Liver (tissue), 3 donors: ENCODE results near the gene TBC1D5.

Experiments
- EGR1 ChIP-seq, 2 donors: IDR thresholded peaks; 2 replicates each; pipeline ENCODE4 v1.6.1; 2016 to 2018; ENCODE audit warnings: antibody characterized with exemption in 2 of 2, low read depth in 2 of 2
- FOXA1 ChIP-seq: IDR thresholded peaks from 2 replicates; pipeline ENCODE4 v1.6.1; 2016; ENCODE audit warnings: antibody characterized with exemption
- GABPA ChIP-seq, 2 donors: IDR thresholded peaks in 1 of 2; conservative IDR thresholded peaks in 1 of 2; 2 replicates each; pipeline ENCODE4 v1.6.1; 2016; ENCODE audit warnings: antibody characterized with exemption in 2 of 2, mild to moderate bottlenecking in 1 of 2, moderate library complexity in 1 of 2
- HNF4A ChIP-seq, 2 donors: conservative IDR thresholded peaks; 2 replicates each; pipeline ENCODE4 v1.6.1; 2016; ENCODE audit warnings: antibody characterized with exemption in 2 of 2, mild to moderate bottlenecking in 2 of 2
- HNF4G ChIP-seq: IDR thresholded peaks from 2 replicates; pipeline ENCODE4 v1.6.1; 2016; ENCODE audit warnings: antibody characterized with exemption
- JUND ChIP-seq, 2 donors: IDR thresholded peaks; 2 replicates each; pipeline ENCODE4 v1.6.1; 2016; ENCODE audit warnings: antibody characterized with exemption in 2 of 2
- RAD21 ChIP-seq, 2 donors: IDR thresholded peaks; 2 replicates each; pipeline ENCODE4 v1.6.1; 2016; ENCODE audit warnings: antibody characterized with exemption in 2 of 2, mild to moderate bottlenecking in 2 of 2
- RXRA ChIP-seq, 2 donors: IDR thresholded peaks; 2 replicates each; pipeline ENCODE4 v1.6.1; 2017 to 2018; ENCODE audit warnings: antibody characterized with exemption in 2 of 2, mild to moderate bottlenecking in 1 of 2
- SP1 ChIP-seq: IDR thresholded peaks from 2 replicates; pipeline ENCODE4 v1.6.1; 2018; ENCODE audit warnings: antibody characterized with exemption, mild to moderate bottlenecking
- YY1 ChIP-seq: IDR thresholded peaks from 2 replicates; pipeline ENCODE4 v1.6.1; 2016; ENCODE audit warnings: antibody characterized with exemption, mild to moderate bottlenecking
- TF ChIP-seq, protein P1 (sequence below): fragments of 150-350 bp; IDR thresholded peaks from 2 replicates; pipeline ENCODE4 v1.5.1; 2017; ENCODE audit warnings: improper control_type of control experiment, low read depth, low read length; ENCODE audit not compliant: missing input control
- TF ChIP-seq, protein P2 (sequence below): IDR thresholded peaks from 2 replicates; pipeline ENCODE4 v1.6.1; 2016; ENCODE audit warnings: antibody characterized with exemption
- TF ChIP-seq, protein P3 (sequence below): IDR thresholded peaks from 2 replicates; pipeline ENCODE4 v1.6.1; 2016; ENCODE audit warnings: antibody characterized with exemption
- TF ChIP-seq, protein P4 (sequence below): IDR thresholded peaks from 2 replicates; pipeline ENCODE4 v1.6.1; 2016; ENCODE audit warnings: antibody characterized with exemption
- donor health status: healthy.
- donor health status: healthy.

GRCh38 chr3:17423786-17424536, 318.5 kb downstream of the TBC1D5 start:
- TF ChIP-seq, protein P1, sequence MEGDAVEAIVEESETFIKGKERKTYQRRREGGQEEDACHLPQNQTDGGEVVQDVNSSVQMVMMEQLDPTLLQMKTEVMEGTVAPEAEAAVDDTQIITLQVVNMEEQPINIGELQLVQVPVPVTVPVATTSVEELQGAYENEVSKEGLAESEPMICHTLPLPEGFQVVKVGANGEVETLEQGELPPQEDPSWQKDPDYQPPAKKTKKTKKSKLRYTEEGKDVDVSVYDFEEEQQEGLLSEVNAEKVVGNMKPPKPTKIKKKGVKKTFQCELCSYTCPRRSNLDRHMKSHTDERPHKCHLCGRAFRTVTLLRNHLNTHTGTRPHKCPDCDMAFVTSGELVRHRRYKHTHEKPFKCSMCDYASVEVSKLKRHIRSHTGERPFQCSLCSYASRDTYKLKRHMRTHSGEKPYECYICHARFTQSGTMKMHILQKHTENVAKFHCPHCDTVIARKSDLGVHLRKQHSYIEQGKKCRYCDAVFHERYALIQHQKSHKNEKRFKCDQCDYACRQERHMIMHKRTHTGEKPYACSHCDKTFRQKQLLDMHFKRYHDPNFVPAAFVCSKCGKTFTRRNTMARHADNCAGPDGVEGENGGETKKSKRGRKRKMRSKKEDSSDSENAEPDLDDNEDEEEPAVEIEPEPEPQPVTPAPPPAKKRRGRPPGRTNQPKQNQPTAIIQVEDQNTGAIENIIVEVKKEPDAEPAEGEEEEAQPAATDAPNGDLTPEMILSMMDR = no peak
- TF ChIP-seq HNF4A (conservative IDR thresholded peaks at IDR 0.05) (no peak), RAD21 (IDR thresholded peaks at IDR 0.05) (no peak), EGR1 (IDR thresholded peaks at IDR 0.05; ENCODE audit: low read depth in 2 of 2) (no peak), YY1 (no peak), SP1 (no peak), GABPA (IDR thresholded peaks at IDR 0.05 in 1 of 2, conservative IDR thresholded peaks at IDR 0.05 in 1 of 2) (no peak), FOXA1 (no peak), RXRA (IDR thresholded peaks at IDR 0.05) (no peak), HNF4G (no peak), JUND (IDR thresholded peaks at IDR 0.05) (no peak)
- TF ChIP-seq, protein P2, sequence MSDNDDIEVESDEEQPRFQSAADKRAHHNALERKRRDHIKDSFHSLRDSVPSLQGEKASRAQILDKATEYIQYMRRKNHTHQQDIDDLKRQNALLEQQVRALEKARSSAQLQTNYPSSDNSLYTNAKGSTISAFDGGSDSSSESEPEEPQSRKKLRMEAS = no peak
- TF ChIP-seq, protein P3, sequence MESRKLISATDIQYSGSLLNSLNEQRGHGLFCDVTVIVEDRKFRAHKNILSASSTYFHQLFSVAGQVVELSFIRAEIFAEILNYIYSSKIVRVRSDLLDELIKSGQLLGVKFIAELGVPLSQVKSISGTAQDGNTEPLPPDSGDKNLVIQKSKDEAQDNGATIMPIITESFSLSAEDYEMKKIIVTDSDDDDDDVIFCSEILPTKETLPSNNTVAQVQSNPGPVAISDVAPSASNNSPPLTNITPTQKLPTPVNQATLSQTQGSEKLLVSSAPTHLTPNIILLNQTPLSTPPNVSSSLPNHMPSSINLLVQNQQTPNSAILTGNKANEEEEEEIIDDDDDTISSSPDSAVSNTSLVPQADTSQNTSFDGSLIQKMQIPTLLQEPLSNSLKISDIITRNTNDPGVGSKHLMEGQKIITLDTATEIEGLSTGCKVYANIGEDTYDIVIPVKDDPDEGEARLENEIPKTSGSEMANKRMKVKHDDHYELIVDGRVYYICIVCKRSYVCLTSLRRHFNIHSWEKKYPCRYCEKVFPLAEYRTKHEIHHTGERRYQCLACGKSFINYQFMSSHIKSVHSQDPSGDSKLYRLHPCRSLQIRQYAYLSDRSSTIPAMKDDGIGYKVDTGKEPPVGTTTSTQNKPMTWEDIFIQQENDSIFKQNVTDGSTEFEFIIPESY = no peak
- TF ChIP-seq, protein P4, sequence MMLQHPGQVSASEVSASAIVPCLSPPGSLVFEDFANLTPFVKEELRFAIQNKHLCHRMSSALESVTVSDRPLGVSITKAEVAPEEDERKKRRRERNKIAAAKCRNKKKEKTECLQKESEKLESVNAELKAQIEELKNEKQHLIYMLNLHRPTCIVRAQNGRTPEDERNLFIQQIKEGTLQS = no peak
